ENCODE results near the gene LONP1.

- TF ChIP-seq, protein P1, sequence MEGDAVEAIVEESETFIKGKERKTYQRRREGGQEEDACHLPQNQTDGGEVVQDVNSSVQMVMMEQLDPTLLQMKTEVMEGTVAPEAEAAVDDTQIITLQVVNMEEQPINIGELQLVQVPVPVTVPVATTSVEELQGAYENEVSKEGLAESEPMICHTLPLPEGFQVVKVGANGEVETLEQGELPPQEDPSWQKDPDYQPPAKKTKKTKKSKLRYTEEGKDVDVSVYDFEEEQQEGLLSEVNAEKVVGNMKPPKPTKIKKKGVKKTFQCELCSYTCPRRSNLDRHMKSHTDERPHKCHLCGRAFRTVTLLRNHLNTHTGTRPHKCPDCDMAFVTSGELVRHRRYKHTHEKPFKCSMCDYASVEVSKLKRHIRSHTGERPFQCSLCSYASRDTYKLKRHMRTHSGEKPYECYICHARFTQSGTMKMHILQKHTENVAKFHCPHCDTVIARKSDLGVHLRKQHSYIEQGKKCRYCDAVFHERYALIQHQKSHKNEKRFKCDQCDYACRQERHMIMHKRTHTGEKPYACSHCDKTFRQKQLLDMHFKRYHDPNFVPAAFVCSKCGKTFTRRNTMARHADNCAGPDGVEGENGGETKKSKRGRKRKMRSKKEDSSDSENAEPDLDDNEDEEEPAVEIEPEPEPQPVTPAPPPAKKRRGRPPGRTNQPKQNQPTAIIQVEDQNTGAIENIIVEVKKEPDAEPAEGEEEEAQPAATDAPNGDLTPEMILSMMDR (IDR thresholded peaks at IDR 0.05; ENCODE audit: insufficient read depth, low read length, poor library complexity, severe bottlenecking): peak; percentile 63
- TF ChIP-seq EZH2phosphoT487 (conservative IDR thresholded peaks at IDR 0.05; ENCODE audit: low read length): no peak
Measured at GRCh38 chr19:5719961-5720790, at the start of gene LONP1, which contains the start of gene CATSPERD.

Data from SU-DHL-6 (cell line).